HCT116 (cell line): Measurements from ENCODE around the gene ZNF418. TPM values are rescaled to one million over a fixed set of nuclear protein-coding genes. Genes with fewer than 3 reads are reported as not detected.

Experiments
- ATAC-seq: fragments of 200-7000 bp; cut with Tn5 transposase; 2 replicates; pipeline ENCODE4 v1.9.1; 2020; ENCODE audit warnings: mild to moderate bottlenecking, moderate library complexity
- BruUV-seq: library from RNA; stranded (reverse); fragments of 400-500 nt; replicated peaks from 2 replicates; lab custom pipeline; 2021; lab: Mats Ljungman, UMichigan
- CTCF ChIA-PET: fragments of 300-600 bp; sonication (Branson Sonifier 250); formaldehyde crosslinking; loops from one replicate; lab custom pipeline; 2021; ENCODE audit warnings: antibody characterized with exemption; lab: Charles Lee
- POLR2A ChIA-PET: fragments of 300-600, 350-600 bp; sonication (Branson Sonifier 250); formaldehyde crosslinking; loops from one replicate; lab custom pipeline; 2021; ENCODE audit warnings: antibody characterized with exemption; lab: Charles Lee
- RAD21 ChIA-PET, 2 experiments: fragments of 300-600 bp; sonication (Branson Sonifier 250); formaldehyde crosslinking; loops; one replicate each; lab custom pipeline; 2023; ENCODE audit warnings: low total read pairs in 2 of 2; ENCODE audit not compliant: uncharacterized antibody in 2 of 2, unreplicated experiment in 2 of 2, low non-redundant PET in 1 of 2; lab: Charles Lee
- DNase-seq: peaks from one replicate; pipeline ENCODE4 v3.0.0-alpha.2; 2010; ENCODE audit warnings: low read depth, low spot score
- H2AFZ ChIP-seq: fragments of 200-600 bp; shearing (Covaris generic), sonication (generic); 2 replicates; pipeline ENCODE4 v1.6.1; 2017; ENCODE audit warnings: low read depth, mixed run types, mixed read lengths, antibody characterized with exemption, low read length; ENCODE audit not compliant: poor library complexity, severe bottlenecking
- H3K27ac ChIP-seq: 2 replicates; pipeline ENCODE4 v1.5.1; 2012; ENCODE audit warnings: low read depth, low read length
- H3K27me3 ChIP-seq: fragments of 200-600 bp; sonication (generic); 2 replicates; pipeline ENCODE4 v1.6.1; 2016; ENCODE audit warnings: mixed run types, low read length, mixed read lengths; ENCODE audit not compliant: insufficient read depth
- H3K36me3 ChIP-seq, 2 experiments: fragments of 200-500 bp in 1 of 2; fragments of 200-600 bp in 1 of 2; sonication (Bioruptor generic) in 1 of 2; sonication (generic) in 1 of 2; 2 replicates each; pipeline versions ENCODE4 v1.5.1 to v1.6.1; 2014 to 2016; ENCODE audit warnings: low read length in 2 of 2, inconsistent platforms in 1 of 2, mixed read lengths in 1 of 2, mixed run types in 1 of 2; ENCODE audit not compliant: insufficient read depth in 2 of 2, control insufficient read depth in 1 of 2
- H3K4me1 ChIP-seq, 2 experiments: fragments of 200-600 bp in 1 of 2; sonication (generic) in 1 of 2; 2 replicates each; pipeline versions ENCODE4 v1.5.1 to v1.6.1; 2012 to 2017; ENCODE audit warnings: low read length in 2 of 2, inconsistent platforms in 1 of 2, mild to moderate bottlenecking in 1 of 2, mixed read lengths in 1 of 2, mixed run types in 1 of 2, moderate library complexity in 1 of 2; ENCODE audit not compliant: insufficient read depth in 2 of 2, control insufficient read depth in 1 of 2
- H3K4me2 ChIP-seq: fragments of 200-600 bp; sonication (generic); 2 replicates; pipeline ENCODE4 v1.6.1; 2017; ENCODE audit warnings: mixed run types, low read length, mixed read lengths
- H3K4me3 ChIP-seq, 2 experiments: fragments of 200-600 bp in 1 of 2; sonication (generic) in 1 of 2; replicated peaks in 1 of 2; 2 replicates each; pipeline ENCODE4 v1.5.1; 2011 to 2016; ENCODE audit warnings: low read length in 2 of 2, control low read depth in 1 of 2, low read depth in 1 of 2, mild to moderate bottlenecking in 1 of 2, mixed read lengths in 1 of 2, mixed run types in 1 of 2
- H3K79me2 ChIP-seq: fragments of 200-600 bp; sonication (generic); 2 replicates; pipeline ENCODE4 v1.6.1; 2017; ENCODE audit warnings: mild to moderate bottlenecking, mixed run types, low read length, moderate library complexity, mixed read lengths; ENCODE audit not compliant: insufficient read depth
- H3K9ac ChIP-seq: fragments of 200-600 bp; sonication (generic); 2 replicates; pipeline ENCODE4 v1.6.1; 2016; ENCODE audit warnings: low read length, mixed read lengths
- H3K9me2 ChIP-seq: fragments of 200-600 bp; sonication (generic), shearing (Covaris generic); 2 replicates; pipeline ENCODE4 v1.6.1; 2017; ENCODE audit warnings: mixed run types, mild to moderate bottlenecking, moderate library complexity; ENCODE audit not compliant: insufficient read depth
- H3K9me3 ChIP-seq, 2 experiments: fragments of 200-500 bp in 1 of 2; fragments of 200-600 bp in 1 of 2; sonication (Bioruptor generic) in 1 of 2; sonication (generic) in 1 of 2; 2 replicates each; pipeline ENCODE4 v1.6.1; 2014 to 2017; ENCODE audit warnings: low read length in 2 of 2, mixed read lengths in 2 of 2, inconsistent platforms in 1 of 2, low read depth in 1 of 2, mild to moderate bottlenecking in 1 of 2, mixed run types in 1 of 2, moderate library complexity in 1 of 2; ENCODE audit not compliant: control insufficient read depth in 1 of 2, insufficient read depth in 1 of 2
- H4K20me1 ChIP-seq: fragments of 200-600 bp; sonication (generic), shearing (Covaris generic); 2 replicates; pipeline ENCODE4 v1.6.1; 2017; ENCODE audit warnings: mixed run types, mild to moderate bottlenecking, moderate library complexity; ENCODE audit not compliant: insufficient read depth
- ATF3 ChIP-seq: IDR thresholded peaks from 2 replicates; pipeline ENCODE4 v1.6.1; 2012
- CTCF ChIP-seq, 3 experiments: fragments of 200-600 bp in 1 of 3; sonication (generic) in 1 of 3; IDR thresholded peaks in 2 of 3; conservative IDR thresholded peaks in 1 of 3; 2 replicates each; pipeline ENCODE4 v1.5.1; 2012 to 2017; ENCODE audit warnings: low read depth in 2 of 3, low read length in 2 of 3, antibody characterized with exemption in 1 of 3, borderline replicate concordance in 1 of 3, control low read depth in 1 of 3, mild to moderate bottlenecking in 1 of 3, mixed read lengths in 1 of 3, mixed run types in 1 of 3, moderate library complexity in 1 of 3; ENCODE audit not compliant: insufficient read depth in 1 of 3
- ELF1 ChIP-seq: IDR thresholded peaks from 2 replicates; pipeline ENCODE4 v1.6.1; 2012; ENCODE audit warnings: low read depth, borderline replicate concordance
- EZH2phosphoT487 ChIP-seq: fragments of 200-600 bp; IDR thresholded peaks from 2 replicates; pipeline ENCODE4 v1.6.1; 2018; ENCODE audit warnings: antibody characterized with exemption, borderline replicate concordance
- FOSL1 ChIP-seq: IDR thresholded peaks from 2 replicates; pipeline ENCODE4 v1.6.1; 2012; ENCODE audit warnings: low read depth
- MAX ChIP-seq: IDR thresholded peaks from 2 replicates; pipeline ENCODE4 v1.6.1; 2012
- POLR2AphosphoS5 ChIP-seq: IDR thresholded peaks from 2 replicates; pipeline ENCODE4 v1.6.1; 2011; ENCODE audit warnings: mild to moderate bottlenecking, low read depth, low read length, moderate library complexity
- SIN3A ChIP-seq: IDR thresholded peaks from 2 replicates; pipeline ENCODE4 v1.6.1; 2012; ENCODE audit warnings: low read depth
- SP1 ChIP-seq: IDR thresholded peaks from 2 replicates; pipeline ENCODE4 v1.6.1; 2012; ENCODE audit warnings: low read depth
- SRF ChIP-seq: IDR thresholded peaks from 2 replicates; pipeline ENCODE4 v1.6.1; 2012; ENCODE audit warnings: low read depth
- YY1 ChIP-seq: IDR thresholded peaks from 2 replicates; pipeline ENCODE4 v1.6.1; 2011; ENCODE audit warnings: low read length, low read depth, moderate library complexity, mild to moderate bottlenecking; ENCODE audit not compliant: insufficient replicate concordance; ENCODE audit errors: extremely low read depth
- intact Hi-C: fragments of 100-400 bp; cut with micrococcal nuclease; formaldehyde crosslinking; loops from 2 replicates; pipeline ENCODE4 v1.10.0; 2022
- total RNA-seq: library from RNA; stranded (reverse); gene quantifications from one replicate; pipeline ENCODE4 v1.2.1, GENCODE V29; 2021; ENCODE audit not compliant: unreplicated experiment

ZNF418 gene
- total RNA-seq, 1 experiment from 2014 or later, result not detected

GRCh38 chr19:57907394-57907793, 27.8 kb downstream of the ZNF418 start:
- H3K79me2 ChIP-seq, result no peaks in the 10 kb centered on the region
- no TSS peak for BruUV-seq
- H3K4me1 ChIP-seq, result no peaks in the 10 kb centered on the region
- no peak overlapping the region for H2AFZ ChIP-seq
- no peak overlapping the region for H3K9ac ChIP-seq
- no peak overlapping the region for H3K4me3 ChIP-seq
- no peak overlapping the region for H3K27ac ChIP-seq
- CTCF ChIA-PET, result no interaction called here
- H3K36me3 ChIP-seq, result peaks cover 3 to 9% of the 10 kb centered on the region in 2 experiments; a peak in 3 of 4 replicates
- ATAC-seq (no peak), DNase-seq (no peak)
- H3K9me2 ChIP-seq, result no peaks in the 10 kb centered on the region
- H4K20me1 ChIP-seq, result no peaks in the 10 kb centered on the region
- H3K4me2 ChIP-seq, result no peak overlapping the region
- RAD21 ChIA-PET, result no interaction called here
- H3K9me3 ChIP-seq, result peaks cover 0 to 3% of the 10 kb centered on the region in 2 experiments; a peak in 1 of 4 replicates
- no peak for TF ChIP-seq FOSL1
- TF ChIP-seq SRF, result no peak
- no peak for TF ChIP-seq YY1
- TF ChIP-seq ATF3, result no peak
- TF ChIP-seq ELF1, result no peak
- no peak for TF ChIP-seq EZH2phosphoT487
- TF ChIP-seq CTCF (IDR thresholded peaks at IDR 0.05 in 2 of 3, conservative IDR thresholded peaks at IDR 0.05 in 1 of 3; ENCODE audit: borderline replicate concordance in 1 of 3, insufficient read depth in 1 of 3, low read depth in 2 of 3, low read length in 2 of 3), result no peak
- TF ChIP-seq SP1, result no peak
- no peak for TF ChIP-seq POLR2AphosphoS5
- TF ChIP-seq SIN3A, result no peak
- TF ChIP-seq MAX, result no peak
- intact Hi-C loops, result loop anchor here (10.0 kb wide), 1 partner anchor 503 kb away; no protein-coding TSS in a partner anchor
- POLR2A ChIA-PET, result no interaction called here
- no peaks in the 10 kb centered on the region for H3K27me3 ChIP-seq
